Epithelial cell of proximal tubule (primary cell): Measurements from ENCODE around the gene NUB1. TPM values are rescaled to one million over a fixed set of nuclear protein-coding genes. Genes with fewer than 3 reads are reported as not detected.

Experiments used
- DNase-seq: peaks from one replicate; pipeline ENCODE4 v3.0.0-alpha.2; 2011; ENCODE audit warnings: low read depth
- H3K4me3 ChIP-seq: 2 replicates; pipeline ENCODE4 v1.5.1; 2011; ENCODE audit warnings: low read depth, mild to moderate bottlenecking, low read length
- CTCF ChIP-seq: conservative IDR thresholded peaks from 2 replicates; pipeline ENCODE4 v1.5.1; 2012; ENCODE audit warnings: low read depth, mild to moderate bottlenecking, low read length
- total RNA-seq: library from RNA; depleted of rRNA; stranded (reverse); fragments of >200 nt; gene quantifications from 2 replicates; pipeline ENCODE4 v1.2.3, GENCODE V29; 2015

Gene NUB1
- total RNA-seq, 1 donor from 2014 or later: 70.7 TPM

- H3K4me3 ChIP-seq: no peak overlapping the region
- no peak for DNase-seq
- no peak for TF ChIP-seq CTCF
Observed at GRCh38 chr7:151336027-151336708, 5.4 kb upstream of the NUB1 start.

GRCh38 chr7:151337346-151337745 lies 4.3 kb upstream of the NUB1 start:
- TF ChIP-seq CTCF: no peak
- H3K4me3 ChIP-seq: no peak overlapping the region
- DNase-seq: no peak

- H3K4me3 ChIP-seq: no peak overlapping the region
- DNase-seq: no peak
- no peak for TF ChIP-seq CTCF
Observed at GRCh38 chr7:151338809-151339208, 2.8 kb upstream of the NUB1 start.

- no peak overlapping the region for H3K4me3 ChIP-seq
- DNase-seq: no peak
- TF ChIP-seq CTCF: no peak
Observed at GRCh38 chr7:151339651-151340382, 1.8 kb upstream of the NUB1 start.

GRCh38 chr7:151340794-151341356 lies 737 bp upstream of the NUB1 start:
- TF ChIP-seq CTCF: no peak
- DNase-seq: no peak
- peak overlapping the region; percentile 75 for H3K4me3 ChIP-seq

- peak overlapping the region; percentile 75 for H3K4me3 ChIP-seq
- no peak for DNase-seq
- no peak for TF ChIP-seq CTCF
Observed at GRCh38 chr7:151342102-151342646, 562 bp downstream of the NUB1 start.
